ENCODE results near the gene PSME3. TPM values are rescaled to one million over a fixed set of nuclear protein-coding genes. Genes with fewer than 3 reads are reported as not detected.
A peak's percentile ranks its signal among the peaks of the same experiment; 100 is the strongest.

The PSME3 gene
- total and polyA plus RNA-seq, 2 experiments from 2014 or later, result 93.5 to 178 TPM

DNA sequence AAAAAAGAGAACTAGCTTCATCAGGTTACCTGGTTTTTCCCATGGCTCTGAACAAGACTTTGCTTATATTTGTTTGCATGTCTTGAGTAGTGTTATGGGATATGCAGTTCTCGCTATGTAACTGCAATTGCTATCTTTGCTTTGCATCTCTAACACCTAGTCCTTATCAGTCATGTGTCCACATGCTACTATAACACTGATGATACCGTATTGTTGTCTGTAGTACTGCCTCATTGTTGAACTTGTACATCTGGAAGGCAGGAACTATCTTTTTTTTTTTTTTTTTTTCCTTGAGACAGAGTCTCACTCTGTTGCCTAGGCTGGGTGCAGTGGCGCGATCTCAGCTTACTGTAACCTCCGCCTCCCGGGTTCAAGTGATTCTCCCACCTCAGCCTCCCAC, 2.5 kb downstream of the PSME3 start (continued):
- TF ChIP-seq, protein P1, sequence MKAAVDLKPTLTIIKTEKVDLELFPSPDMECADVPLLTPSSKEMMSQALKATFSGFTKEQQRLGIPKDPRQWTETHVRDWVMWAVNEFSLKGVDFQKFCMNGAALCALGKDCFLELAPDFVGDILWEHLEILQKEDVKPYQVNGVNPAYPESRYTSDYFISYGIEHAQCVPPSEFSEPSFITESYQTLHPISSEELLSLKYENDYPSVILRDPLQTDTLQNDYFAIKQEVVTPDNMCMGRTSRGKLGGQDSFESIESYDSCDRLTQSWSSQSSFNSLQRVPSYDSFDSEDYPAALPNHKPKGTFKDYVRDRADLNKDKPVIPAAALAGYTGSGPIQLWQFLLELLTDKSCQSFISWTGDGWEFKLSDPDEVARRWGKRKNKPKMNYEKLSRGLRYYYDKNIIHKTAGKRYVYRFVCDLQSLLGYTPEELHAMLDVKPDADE (IDR thresholded peaks at IDR 0.05), result no peak
- TF ChIP-seq NANOG (IDR thresholded peaks at IDR 0.05; ENCODE audit: borderline replicate concordance) (no peak), STAT1 (IDR thresholded peaks at IDR 0.05; ENCODE audit: unreplicated experiment) (no peak), ZNF331 (CRISPR knock-in tag; IDR thresholded peaks at IDR 0.05; ENCODE audit: low read depth) (no peak), JUNB (IDR thresholded peaks at IDR 0.05; ENCODE audit: unreplicated experiment) (no peak)
- TF ChIP-seq, protein P2, sequence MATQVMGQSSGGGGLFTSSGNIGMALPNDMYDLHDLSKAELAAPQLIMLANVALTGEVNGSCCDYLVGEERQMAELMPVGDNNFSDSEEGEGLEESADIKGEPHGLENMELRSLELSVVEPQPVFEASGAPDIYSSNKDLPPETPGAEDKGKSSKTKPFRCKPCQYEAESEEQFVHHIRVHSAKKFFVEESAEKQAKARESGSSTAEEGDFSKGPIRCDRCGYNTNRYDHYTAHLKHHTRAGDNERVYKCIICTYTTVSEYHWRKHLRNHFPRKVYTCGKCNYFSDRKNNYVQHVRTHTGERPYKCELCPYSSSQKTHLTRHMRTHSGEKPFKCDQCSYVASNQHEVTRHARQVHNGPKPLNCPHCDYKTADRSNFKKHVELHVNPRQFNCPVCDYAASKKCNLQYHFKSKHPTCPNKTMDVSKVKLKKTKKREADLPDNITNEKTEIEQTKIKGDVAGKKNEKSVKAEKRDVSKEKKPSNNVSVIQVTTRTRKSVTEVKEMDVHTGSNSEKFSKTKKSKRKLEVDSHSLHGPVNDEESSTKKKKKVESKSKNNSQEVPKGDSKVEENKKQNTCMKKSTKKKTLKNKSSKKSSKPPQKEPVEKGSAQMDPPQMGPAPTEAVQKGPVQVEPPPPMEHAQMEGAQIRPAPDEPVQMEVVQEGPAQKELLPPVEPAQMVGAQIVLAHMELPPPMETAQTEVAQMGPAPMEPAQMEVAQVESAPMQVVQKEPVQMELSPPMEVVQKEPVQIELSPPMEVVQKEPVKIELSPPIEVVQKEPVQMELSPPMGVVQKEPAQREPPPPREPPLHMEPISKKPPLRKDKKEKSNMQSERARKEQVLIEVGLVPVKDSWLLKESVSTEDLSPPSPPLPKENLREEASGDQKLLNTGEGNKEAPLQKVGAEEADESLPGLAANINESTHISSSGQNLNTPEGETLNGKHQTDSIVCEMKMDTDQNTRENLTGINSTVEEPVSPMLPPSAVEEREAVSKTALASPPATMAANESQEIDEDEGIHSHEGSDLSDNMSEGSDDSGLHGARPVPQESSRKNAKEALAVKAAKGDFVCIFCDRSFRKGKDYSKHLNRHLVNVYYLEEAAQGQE (IDR thresholded peaks at IDR 0.05; ENCODE audit: unreplicated experiment), result no peak

DNA sequence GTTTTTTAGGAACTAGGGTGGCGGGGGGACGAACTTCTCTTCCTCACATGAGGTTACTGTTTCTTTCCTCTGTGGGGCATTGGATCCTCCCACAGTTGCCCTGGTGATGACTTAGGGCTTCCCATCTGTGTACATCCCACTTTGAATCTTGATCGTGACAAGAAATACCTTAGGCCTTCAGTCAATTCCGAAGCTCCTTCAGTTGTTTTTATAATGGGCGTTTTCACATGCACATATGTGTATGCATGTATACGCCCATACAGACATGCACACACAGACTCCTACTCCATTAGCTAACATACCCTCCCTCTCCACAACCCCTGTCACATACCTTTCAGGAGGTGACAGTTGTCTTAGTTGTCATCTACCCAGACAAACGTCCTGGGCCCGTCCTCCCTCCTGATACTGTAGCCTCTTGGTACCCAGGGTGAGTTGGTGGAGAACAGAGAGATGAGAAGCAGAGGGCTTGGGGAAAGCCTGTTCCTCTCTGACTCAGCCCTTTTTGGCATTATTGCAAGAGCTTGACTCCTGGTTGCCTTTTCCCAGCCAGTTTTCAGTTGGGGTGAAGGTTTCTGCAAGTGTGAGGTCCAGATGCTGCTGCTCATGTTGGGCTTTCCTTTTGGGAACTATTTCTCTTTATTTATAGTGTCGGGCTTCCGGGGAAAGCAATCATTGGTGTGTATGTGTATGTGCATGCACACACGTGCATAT, 8.9 kb downstream of the PSME3 start:
- DNase-seq (ENCODE audit: low spot score), result no peak
- TF ChIP-seq ZNF114 (CRISPR knock-in tag; IDR thresholded peaks at IDR 0.05) (no peak), CREB1 (CRISPR knock-in tag; IDR thresholded peaks at IDR 0.05; ENCODE audit: low read depth) (no peak), EZH2 (IDR thresholded peaks at IDR 0.05; ENCODE audit: low read depth, unreplicated experiment) (no peak), ZNF331 (CRISPR knock-in tag; IDR thresholded peaks at IDR 0.05; ENCODE audit: low read depth) (no peak), POLR2AphosphoS5 (IDR thresholded peaks at IDR 0.05; ENCODE audit: low read depth) (no peak), NANOG (IDR thresholded peaks at IDR 0.05; ENCODE audit: borderline replicate concordance) (no peak), EZH2phosphoT487 (IDR thresholded peaks at IDR 0.05; ENCODE audit: unreplicated experiment) (no peak)
- TF ChIP-seq, protein P3, sequence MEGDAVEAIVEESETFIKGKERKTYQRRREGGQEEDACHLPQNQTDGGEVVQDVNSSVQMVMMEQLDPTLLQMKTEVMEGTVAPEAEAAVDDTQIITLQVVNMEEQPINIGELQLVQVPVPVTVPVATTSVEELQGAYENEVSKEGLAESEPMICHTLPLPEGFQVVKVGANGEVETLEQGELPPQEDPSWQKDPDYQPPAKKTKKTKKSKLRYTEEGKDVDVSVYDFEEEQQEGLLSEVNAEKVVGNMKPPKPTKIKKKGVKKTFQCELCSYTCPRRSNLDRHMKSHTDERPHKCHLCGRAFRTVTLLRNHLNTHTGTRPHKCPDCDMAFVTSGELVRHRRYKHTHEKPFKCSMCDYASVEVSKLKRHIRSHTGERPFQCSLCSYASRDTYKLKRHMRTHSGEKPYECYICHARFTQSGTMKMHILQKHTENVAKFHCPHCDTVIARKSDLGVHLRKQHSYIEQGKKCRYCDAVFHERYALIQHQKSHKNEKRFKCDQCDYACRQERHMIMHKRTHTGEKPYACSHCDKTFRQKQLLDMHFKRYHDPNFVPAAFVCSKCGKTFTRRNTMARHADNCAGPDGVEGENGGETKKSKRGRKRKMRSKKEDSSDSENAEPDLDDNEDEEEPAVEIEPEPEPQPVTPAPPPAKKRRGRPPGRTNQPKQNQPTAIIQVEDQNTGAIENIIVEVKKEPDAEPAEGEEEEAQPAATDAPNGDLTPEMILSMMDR (conservative IDR thresholded peaks at IDR 0.05; ENCODE audit: low read depth in 2 of 2), result no peak
- TF ChIP-seq, protein P1 (IDR thresholded peaks at IDR 0.05), result no peak
- TF ChIP-seq, protein P2 (IDR thresholded peaks at IDR 0.05; ENCODE audit: unreplicated experiment), result no peak
- H3K9me2 ChIP-seq (ENCODE audit: insufficient read depth), result no peaks in the 10 kb centered on the region
- H3K27me3 Mint-ChIP-seq (ENCODE audit: insufficient read depth, low read depth, poor library complexity), result peaks cover 7% of the 10 kb centered on the region
- H3K4me1 ChIP-seq (ENCODE audit: insufficient read depth), result no peaks in the 10 kb centered on the region
- H2AFZ ChIP-seq, result no peak overlapping the region
- peaks cover 30% of the 10 kb centered on the region for H3F3A ChIP-seq (replicated peaks; ENCODE audit: low read depth)
- no peak for ATAC-seq
- H3K4me1 Mint-ChIP-seq, result peaks cover 3% of the 10 kb centered on the region; the same call in 1 of the 3 replicates
- H3K79me2 ChIP-seq (replicated peaks; ENCODE audit: insufficient read depth), result no peaks in the 10 kb centered on the region
- no peak overlapping the region for H3K4me2 ChIP-seq
- peaks cover 29% of the 10 kb centered on the region for H4K20me1 ChIP-seq (replicated peaks; ENCODE audit: insufficient read depth)
- H3K4me3 ChIP-seq, result no peak overlapping the region
- no peak overlapping the region for H3K27ac Mint-ChIP-seq
- no peaks in the 10 kb centered on the region for H3K27me3 ChIP-seq (ENCODE audit: insufficient read depth)
- H3K36me3 Mint-ChIP-seq (ENCODE audit: low read depth), result peaks cover 89% of the 10 kb centered on the region
- H3K36me3 ChIP-seq (ENCODE audit: insufficient read depth), result peaks cover 60% of the 10 kb centered on the region
- H3K27ac ChIP-seq (ENCODE audit: low read depth), result peak overlapping the region; percentile 50; the same call in 1 of the 2 replicates
- no peak overlapping the region for H3K4me3 Mint-ChIP-seq
- no peaks in the 10 kb centered on the region; the same call in 2 of the 3 replicates for H3K9me3 Mint-ChIP-seq

All from GM23338 (cell line).